Measurements from ENCODE around the gene XPC. TPM values are rescaled to one million over a fixed set of nuclear protein-coding genes. Genes with fewer than 3 reads are reported as not detected.

The XPC gene
- total RNA-seq, 1 experiment from 2014 or later: 15.1 TPM

DNA sequence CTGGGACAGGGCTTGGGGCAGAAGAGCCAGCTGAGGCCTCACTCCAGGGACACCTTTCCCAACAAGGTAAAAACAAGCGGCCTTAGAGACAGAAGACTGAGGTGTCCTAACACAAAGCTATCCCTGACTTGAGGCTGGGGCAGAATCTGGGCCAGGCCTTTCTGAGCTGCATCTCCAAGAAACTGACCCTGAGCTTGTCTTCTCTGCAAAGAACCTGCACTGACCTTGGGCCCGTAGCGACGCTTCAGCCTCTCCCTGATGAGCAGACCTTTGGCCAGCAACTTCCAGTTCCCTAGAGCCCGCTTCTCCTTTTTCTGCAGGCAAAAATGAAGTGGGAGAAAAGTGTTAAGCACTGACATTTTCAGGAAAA is 31.4 kb downstream of the XPC start:
- Histone ChIP-seq H3K27ac (ENCODE audit: low read length) (no peak overlapping the region), H3K36me3 (ENCODE audit: control insufficient read depth, insufficient read depth, low read length) (no peaks in the 10 kb centered on the region; the same call in 1 of the 2 replicates), H3K27me3 (ENCODE audit: control insufficient read depth, insufficient read depth, low read length) (no peaks in the 10 kb centered on the region), H3K9me3 (ENCODE audit: control insufficient read depth, insufficient read depth, low read depth, low read length) (no peaks in the 10 kb centered on the region), H3K4me3 (ENCODE audit: low read depth in 2 of 2, low read length in 2 of 2) (no peak overlapping the region), H3K4me1 (ENCODE audit: control insufficient read depth, insufficient read depth, low read length) (peaks cover 27% of the 10 kb centered on the region)
- ChIA-PET CTCF (no interaction called here), POLR2A (no interaction called here)
- in situ Hi-C loops (cut with HindIII; ENCODE audit: low pct_unique_long_range_greater_than_20kb, low sequenced_read_pairs) (no loop called here), intact Hi-C loops (cut with micrococcal nuclease; ENCODE audit: unreplicated experiment) (no loop called here)
- DNase-seq (ENCODE audit: low read depth, low spot score): no peak
- ATAC-seq: no peak
- TF ChIP-seq, protein P1, sequence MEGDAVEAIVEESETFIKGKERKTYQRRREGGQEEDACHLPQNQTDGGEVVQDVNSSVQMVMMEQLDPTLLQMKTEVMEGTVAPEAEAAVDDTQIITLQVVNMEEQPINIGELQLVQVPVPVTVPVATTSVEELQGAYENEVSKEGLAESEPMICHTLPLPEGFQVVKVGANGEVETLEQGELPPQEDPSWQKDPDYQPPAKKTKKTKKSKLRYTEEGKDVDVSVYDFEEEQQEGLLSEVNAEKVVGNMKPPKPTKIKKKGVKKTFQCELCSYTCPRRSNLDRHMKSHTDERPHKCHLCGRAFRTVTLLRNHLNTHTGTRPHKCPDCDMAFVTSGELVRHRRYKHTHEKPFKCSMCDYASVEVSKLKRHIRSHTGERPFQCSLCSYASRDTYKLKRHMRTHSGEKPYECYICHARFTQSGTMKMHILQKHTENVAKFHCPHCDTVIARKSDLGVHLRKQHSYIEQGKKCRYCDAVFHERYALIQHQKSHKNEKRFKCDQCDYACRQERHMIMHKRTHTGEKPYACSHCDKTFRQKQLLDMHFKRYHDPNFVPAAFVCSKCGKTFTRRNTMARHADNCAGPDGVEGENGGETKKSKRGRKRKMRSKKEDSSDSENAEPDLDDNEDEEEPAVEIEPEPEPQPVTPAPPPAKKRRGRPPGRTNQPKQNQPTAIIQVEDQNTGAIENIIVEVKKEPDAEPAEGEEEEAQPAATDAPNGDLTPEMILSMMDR (IDR thresholded peaks at IDR 0.05): no peak
- no peak for TF ChIP-seq TCF7L2 (IDR thresholded peaks at IDR 0.05; ENCODE audit: low read depth, low read length)
- TF ChIP-seq SIN3A (IDR thresholded peaks at IDR 0.05; ENCODE audit: borderline replicate concordance, insufficient read depth, low read depth, low read length): no peak
- no peak for TF ChIP-seq POLR2AphosphoS5 (IDR thresholded peaks at IDR 0.05; ENCODE audit: low read depth, low read length)
- TF ChIP-seq REST (IDR thresholded peaks at IDR 0.05; ENCODE audit: insufficient read depth in 1 of 2, low read depth in 2 of 2, low read length in 1 of 2): no peak
- BruUV-seq (replicated peaks): no TSS peak

- ChIA-PET CTCF (no interaction called here), POLR2A (no interaction called here)
- Histone ChIP-seq H3K36me3 (ENCODE audit: control insufficient read depth, insufficient read depth, low read length) (no peaks in the 10 kb centered on the region; the same call in 1 of the 2 replicates), H3K9me3 (ENCODE audit: control insufficient read depth, insufficient read depth, low read depth, low read length) (no peaks in the 10 kb centered on the region), H3K4me1 (ENCODE audit: control insufficient read depth, insufficient read depth, low read length) (peaks cover 27% of the 10 kb centered on the region), H3K27me3 (ENCODE audit: control insufficient read depth, insufficient read depth, low read length) (no peaks in the 10 kb centered on the region), H3K4me3 (ENCODE audit: low read depth in 2 of 2, low read length in 2 of 2) (no peak overlapping the region), H3K27ac (ENCODE audit: low read length) (no peak overlapping the region)
- intact Hi-C loops (cut with micrococcal nuclease; ENCODE audit: unreplicated experiment) (no loop called here), in situ Hi-C loops (cut with HindIII; ENCODE audit: low pct_unique_long_range_greater_than_20kb, low sequenced_read_pairs) (no loop called here)
- DNase-seq (ENCODE audit: low read depth, low spot score) (no peak), ATAC-seq (no peak)
- BruUV-seq (replicated peaks): no TSS peak
- TF ChIP-seq, protein P1 (IDR thresholded peaks at IDR 0.05): no peak
- TF ChIP-seq REST (IDR thresholded peaks at IDR 0.05; ENCODE audit: insufficient read depth in 1 of 2, low read depth in 2 of 2, low read length in 1 of 2) (no peak), POLR2AphosphoS5 (IDR thresholded peaks at IDR 0.05; ENCODE audit: low read depth, low read length) (no peak), TCF7L2 (IDR thresholded peaks at IDR 0.05; ENCODE audit: low read depth, low read length) (no peak), SIN3A (IDR thresholded peaks at IDR 0.05; ENCODE audit: borderline replicate concordance, insufficient read depth, low read depth, low read length) (no peak)
These were observed 31.9 kb downstream of the XPC start for GRCh38 chr3:14146381-14147065.
